ENCODE results near the gene TNNC1.

The TNNC1 gene

GRCh38 chr3:52490939-52491526 lies 37.2 kb upstream of the TNNC1 start:
- POLR2A ChIA-PET, result no interaction called here
- DNase-seq (ENCODE audit: extremely low spot score), result no peak
- no peak for TF ChIP-seq CTCF (IDR thresholded peaks at IDR 0.05; ENCODE audit: control extremely low read depth, extremely low read depth, low read depth, missing control alignments)
- CTCF ChIA-PET, result interaction anchor here (0.8 to 1.6 kb wide), 4 partner anchors 9 to 44 kb away, joined by 3 to 5 read pairs (median 3); no protein-coding TSS in a partner anchor

- no peak for TF ChIP-seq CTCF (IDR thresholded peaks at IDR 0.05; ENCODE audit: control extremely low read depth, extremely low read depth, low read depth, missing control alignments)
- DNase-seq (ENCODE audit: extremely low spot score), result no peak
- CTCF ChIA-PET, result interaction anchor here (0.8 to 1.6 kb wide), 6 partner anchors 8 to 43 kb away, joined by 3 to 5 read pairs (median 3); no protein-coding TSS in a partner anchor
- POLR2A ChIA-PET, result no interaction called here
These were observed 36.4 kb upstream of the TNNC1 start for GRCh38 chr3:52490035-52490938.

GRCh38 chr3:52489453-52489852 lies 35.6 kb upstream of the TNNC1 start:
- DNase-seq (ENCODE audit: extremely low spot score), result no peak
- CTCF ChIA-PET, result interaction anchor here (0.9 to 1.4 kb wide), 4 partner anchors 16 to 43 kb away, joined by 3 to 5 read pairs (median 3); no protein-coding TSS in a partner anchor
- TF ChIP-seq CTCF (IDR thresholded peaks at IDR 0.05; ENCODE audit: control extremely low read depth, extremely low read depth, low read depth, missing control alignments), result no peak
- POLR2A ChIA-PET, result no interaction called here

- TF ChIP-seq CTCF (IDR thresholded peaks at IDR 0.05; ENCODE audit: control extremely low read depth, extremely low read depth, low read depth, missing control alignments), result no peak
- CTCF ChIA-PET, result interaction anchor here (0.9 to 1.8 kb wide), 4 partner anchors 15 to 77 kb away, joined by 3 to 6 read pairs (median 3); no protein-coding TSS in a partner anchor
- DNase-seq (ENCODE audit: extremely low spot score), result no peak
- POLR2A ChIA-PET, result no interaction called here
These were observed 34.9 kb upstream of the TNNC1 start for GRCh38 chr3:52488746-52489145.

- no peak for TF ChIP-seq CTCF (IDR thresholded peaks at IDR 0.05; ENCODE audit: control extremely low read depth, extremely low read depth, low read depth, missing control alignments)
- CTCF ChIA-PET, result interaction anchor here (1.1 to 1.8 kb wide), 2 partner anchors 17 to 76 kb away, joined by 3 to 6 read pairs; no protein-coding TSS in a partner anchor
- DNase-seq (ENCODE audit: extremely low spot score), result no peak
- POLR2A ChIA-PET, result no interaction called here
These were observed 34.2 kb upstream of the TNNC1 start for GRCh38 chr3:52487788-52488691.

Data from GM10248 (cell line).